ENCODE measurements around the gene SOBP.

Gene SOBP

DNA sequence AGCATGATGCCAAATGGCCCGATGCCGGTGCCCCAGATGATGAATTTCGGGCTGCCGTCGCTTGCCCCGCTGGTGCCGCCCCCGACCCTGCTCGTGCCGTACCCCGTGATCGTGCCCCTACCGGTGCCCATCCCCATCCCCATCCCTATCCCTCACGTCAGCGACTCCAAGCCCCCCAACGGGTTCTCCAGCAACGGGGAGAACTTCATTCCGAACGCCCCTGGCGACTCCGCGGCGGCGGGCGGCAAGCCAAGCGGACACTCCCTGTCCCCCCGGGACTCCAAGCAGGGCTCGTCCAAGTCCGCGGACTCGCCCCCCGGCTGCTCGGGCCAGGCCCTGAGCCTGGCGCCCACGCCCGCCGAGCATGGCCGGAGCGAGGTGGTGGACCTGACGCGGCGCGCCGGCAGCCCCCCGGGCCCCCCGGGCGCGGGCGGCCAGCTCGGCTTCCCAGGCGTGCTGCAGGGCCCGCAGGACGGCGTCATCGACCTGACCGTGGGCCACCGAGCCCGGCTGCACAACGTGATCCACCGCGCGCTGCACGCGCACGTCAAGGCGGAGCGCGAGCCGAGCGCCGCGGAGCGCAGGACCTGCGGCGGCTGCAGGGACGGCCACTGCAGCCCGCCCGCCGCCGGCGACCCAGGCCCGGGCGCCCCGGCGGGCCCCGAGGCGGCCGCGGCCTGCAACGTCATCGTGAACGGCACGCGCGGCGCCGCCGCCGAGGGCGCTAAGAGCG is 144.6 kb downstream of the SOBP start:
- Histone ChIP-seq H2AFZ (ENCODE audit: low read depth, low read length) (no peak overlapping the region), H3K9me3 (ENCODE audit: insufficient read depth, low read length) (no peaks in the 10 kb centered on the region), H3K4me3 (ENCODE audit: low read length) (no peak overlapping the region), H3K27me3 (ENCODE audit: low read depth, low read length) (no peaks in the 10 kb centered on the region), H3K9ac (ENCODE audit: low read length) (no peak overlapping the region), H4K20me1 (ENCODE audit: insufficient read depth, low read length) (no peaks in the 10 kb centered on the region), H3K36me3 (replicated peaks; ENCODE audit: low read depth, low read length) (no peaks in the 10 kb centered on the region), H3K27ac (ENCODE audit: low read length) (no peak overlapping the region), H3K4me2 (ENCODE audit: low read length) (no peak overlapping the region), H3K79me2 (ENCODE audit: low read length) (no peaks in the 10 kb centered on the region), H3K4me1 (ENCODE audit: low read length) (peaks cover 5% of the 10 kb centered on the region; the same call in 1 of the 2 replicates)
- no peak for TF ChIP-seq EZH2phosphoT487 (IDR thresholded peaks at IDR 0.05; ENCODE audit: low read depth)
- TF ChIP-seq, protein P1, sequence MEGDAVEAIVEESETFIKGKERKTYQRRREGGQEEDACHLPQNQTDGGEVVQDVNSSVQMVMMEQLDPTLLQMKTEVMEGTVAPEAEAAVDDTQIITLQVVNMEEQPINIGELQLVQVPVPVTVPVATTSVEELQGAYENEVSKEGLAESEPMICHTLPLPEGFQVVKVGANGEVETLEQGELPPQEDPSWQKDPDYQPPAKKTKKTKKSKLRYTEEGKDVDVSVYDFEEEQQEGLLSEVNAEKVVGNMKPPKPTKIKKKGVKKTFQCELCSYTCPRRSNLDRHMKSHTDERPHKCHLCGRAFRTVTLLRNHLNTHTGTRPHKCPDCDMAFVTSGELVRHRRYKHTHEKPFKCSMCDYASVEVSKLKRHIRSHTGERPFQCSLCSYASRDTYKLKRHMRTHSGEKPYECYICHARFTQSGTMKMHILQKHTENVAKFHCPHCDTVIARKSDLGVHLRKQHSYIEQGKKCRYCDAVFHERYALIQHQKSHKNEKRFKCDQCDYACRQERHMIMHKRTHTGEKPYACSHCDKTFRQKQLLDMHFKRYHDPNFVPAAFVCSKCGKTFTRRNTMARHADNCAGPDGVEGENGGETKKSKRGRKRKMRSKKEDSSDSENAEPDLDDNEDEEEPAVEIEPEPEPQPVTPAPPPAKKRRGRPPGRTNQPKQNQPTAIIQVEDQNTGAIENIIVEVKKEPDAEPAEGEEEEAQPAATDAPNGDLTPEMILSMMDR (IDR thresholded peaks at IDR 0.05; ENCODE audit: low read depth, low read length), result no peak

- no peak overlapping the region for H3K9ac ChIP-seq (ENCODE audit: low read length)
- no peaks in the 10 kb centered on the region for H3K9me3 ChIP-seq (ENCODE audit: insufficient read depth, low read length)
- no peak overlapping the region for H3K4me3 ChIP-seq (ENCODE audit: low read length)
- H3K79me2 ChIP-seq (ENCODE audit: low read length), result no peaks in the 10 kb centered on the region
- H3K4me2 ChIP-seq (ENCODE audit: low read length), result no peak overlapping the region
- H2AFZ ChIP-seq (ENCODE audit: low read depth, low read length), result no peak overlapping the region
- no peaks in the 10 kb centered on the region for H3K36me3 ChIP-seq (replicated peaks; ENCODE audit: low read depth, low read length)
- H3K27me3 ChIP-seq (ENCODE audit: low read depth, low read length), result no peaks in the 10 kb centered on the region
- H3K27ac ChIP-seq (ENCODE audit: low read length), result no peak overlapping the region
- no peaks in the 10 kb centered on the region for H4K20me1 ChIP-seq (ENCODE audit: insufficient read depth, low read length)
- TF ChIP-seq, protein P1 (IDR thresholded peaks at IDR 0.05; ENCODE audit: low read depth, low read length), result no peak
- TF ChIP-seq EZH2phosphoT487 (IDR thresholded peaks at IDR 0.05; ENCODE audit: low read depth), result no peak
- H3K4me1 ChIP-seq (ENCODE audit: low read length), result peaks cover 5% of the 10 kb centered on the region; the same call in 1 of the 2 replicates
Observed at GRCh38 chr6:107635057-107635515, 145.2 kb downstream of the SOBP start.

GRCh38 chr6:107636486-107636885 is 146.6 kb downstream of the SOBP start:
- Histone ChIP-seq H3K9me3 (ENCODE audit: insufficient read depth, low read length) (no peaks in the 10 kb centered on the region), H3K27me3 (ENCODE audit: low read depth, low read length) (no peaks in the 10 kb centered on the region), H3K4me3 (ENCODE audit: low read length) (no peak overlapping the region), H3K27ac (ENCODE audit: low read length) (no peak overlapping the region), H4K20me1 (ENCODE audit: insufficient read depth, low read length) (no peaks in the 10 kb centered on the region), H2AFZ (ENCODE audit: low read depth, low read length) (no peak overlapping the region), H3K79me2 (ENCODE audit: low read length) (no peaks in the 10 kb centered on the region), H3K4me1 (ENCODE audit: low read length) (peaks cover 5% of the 10 kb centered on the region; the same call in 1 of the 2 replicates), H3K36me3 (replicated peaks; ENCODE audit: low read depth, low read length) (no peaks in the 10 kb centered on the region), H3K4me2 (ENCODE audit: low read length) (no peak overlapping the region), H3K9ac (ENCODE audit: low read length) (no peak overlapping the region)
- TF ChIP-seq, protein P1 (IDR thresholded peaks at IDR 0.05; ENCODE audit: low read depth, low read length), result no peak
- no peak for TF ChIP-seq EZH2phosphoT487 (IDR thresholded peaks at IDR 0.05; ENCODE audit: low read depth)

- Histone ChIP-seq H2AFZ (ENCODE audit: low read depth, low read length) (no peak overlapping the region), H3K9ac (ENCODE audit: low read length) (no peak overlapping the region), H3K4me3 (ENCODE audit: low read length) (no peak overlapping the region), H3K4me1 (ENCODE audit: low read length) (peaks cover 11% of the 10 kb centered on the region), H3K79me2 (ENCODE audit: low read length) (no peaks in the 10 kb centered on the region), H4K20me1 (ENCODE audit: insufficient read depth, low read length) (no peaks in the 10 kb centered on the region), H3K4me2 (ENCODE audit: low read length) (no peak overlapping the region), H3K9me3 (ENCODE audit: insufficient read depth, low read length) (no peaks in the 10 kb centered on the region), H3K36me3 (replicated peaks; ENCODE audit: low read depth, low read length) (no peaks in the 10 kb centered on the region), H3K27ac (ENCODE audit: low read length) (no peak overlapping the region), H3K27me3 (ENCODE audit: low read depth, low read length) (no peaks in the 10 kb centered on the region)
- TF ChIP-seq, protein P1 (IDR thresholded peaks at IDR 0.05; ENCODE audit: low read depth, low read length), result no peak
- no peak for TF ChIP-seq EZH2phosphoT487 (IDR thresholded peaks at IDR 0.05; ENCODE audit: low read depth)
Observed at GRCh38 chr6:107637316-107638315, 147.7 kb downstream of the SOBP start.
